Effector memory CD4-positive, alpha-beta T cell (primary cell): Measurements from ENCODE around the gene KY.

Experiments used
- DNase-seq, 3 donors: peaks; one replicate each; pipeline ENCODE4 v3.0.0-alpha.2; 2020
- H3K27ac ChIP-seq: 2 replicates; pipeline ENCODE4 v1.7.0; 2013; ENCODE audit warnings: mild to moderate bottlenecking, low read length, moderate library complexity; ENCODE audit not compliant: insufficient read depth, poor library complexity, severe bottlenecking
- H3K27me3 ChIP-seq: replicated peaks from 2 replicates; pipeline ENCODE4 v1.7.0; 2013; ENCODE audit warnings: mild to moderate bottlenecking, low read length; ENCODE audit not compliant: insufficient read depth, control insufficient read depth, poor library complexity, severe bottlenecking
- H3K36me3 ChIP-seq: 2 replicates; pipeline ENCODE4 v1.7.0; 2013; ENCODE audit warnings: mild to moderate bottlenecking, low read length, moderate library complexity; ENCODE audit not compliant: control insufficient read depth, insufficient read depth
- H3K4me1 ChIP-seq: 2 replicates; pipeline ENCODE4 v1.7.0; 2013; ENCODE audit warnings: low read length, mild to moderate bottlenecking; ENCODE audit not compliant: control insufficient read depth, insufficient read depth, poor library complexity, severe bottlenecking
- H3K4me3 ChIP-seq: 2 replicates; pipeline ENCODE4 v1.7.0; 2013; ENCODE audit warnings: low read length, low read depth, mild to moderate bottlenecking; ENCODE audit not compliant: insufficient read depth, poor library complexity, severe bottlenecking
- H3K9me3 ChIP-seq: 2 replicates; pipeline ENCODE4 v1.7.0; 2013; ENCODE audit warnings: mild to moderate bottlenecking, low read length, moderate library complexity; ENCODE audit not compliant: control insufficient read depth

KY gene

GRCh38 chr3:134621854-134622253, 29.0 kb downstream of the KY start:
- no peaks in the 10 kb centered on the region for H3K9me3 ChIP-seq
- H3K4me3 ChIP-seq = no peak overlapping the region
- H3K27ac ChIP-seq = no peak overlapping the region
- DNase-seq = no peak
- H3K36me3 ChIP-seq = no peaks in the 10 kb centered on the region
- no peaks in the 10 kb centered on the region for H3K4me1 ChIP-seq
- no peaks in the 10 kb centered on the region for H3K27me3 ChIP-seq

- Histone ChIP-seq H3K4me1 (no peaks in the 10 kb centered on the region), H3K36me3 (no peaks in the 10 kb centered on the region)
- no peak for DNase-seq
These were observed 30.2 kb downstream of the KY start for GRCh38 chr3:134620476-134621115.

GRCh38 chr3:134619884-134620445, 30.9 kb downstream of the KY start:
- Histone ChIP-seq H3K27me3 (no peaks in the 10 kb centered on the region), H3K4me1 (no peaks in the 10 kb centered on the region), H3K27ac (no peak overlapping the region), H3K4me3 (no peak overlapping the region), H3K36me3 (no peaks in the 10 kb centered on the region), H3K9me3 (no peaks in the 10 kb centered on the region)
- DNase-seq = no peak

More at GRCh38 chr3:134620476-134621115, 30.2 kb downstream of the KY start:
- Histone ChIP-seq H3K4me3 (no peak overlapping the region), H3K9me3 (no peaks in the 10 kb centered on the region), H3K27ac (no peak overlapping the region), H3K27me3 (no peaks in the 10 kb centered on the region)

- Histone ChIP-seq H3K4me1 (no peaks in the 10 kb centered on the region), H3K9me3 (no peaks in the 10 kb centered on the region), H3K4me3 (no peak overlapping the region), H3K27me3 (no peaks in the 10 kb centered on the region), H3K27ac (no peak overlapping the region), H3K36me3 (no peaks in the 10 kb centered on the region)
- no peak for DNase-seq
These were observed 31.6 kb downstream of the KY start for GRCh38 chr3:134619301-134619615.

- Histone ChIP-seq H3K4me1 (no peaks in the 10 kb centered on the region), H3K4me3 (no peak overlapping the region)
These were observed 32.1 kb downstream of the KY start for GRCh38 chr3:134618478-134619300.

GRCh38 chr3:134617608-134618477, 33.0 kb downstream of the KY start:
- H3K27me3 ChIP-seq = no peaks in the 10 kb centered on the region
- H3K27ac ChIP-seq = no peak overlapping the region
- H3K36me3 ChIP-seq = no peaks in the 10 kb centered on the region
- no peaks in the 10 kb centered on the region for H3K4me1 ChIP-seq
- H3K9me3 ChIP-seq = no peaks in the 10 kb centered on the region
- DNase-seq = no peak
- H3K4me3 ChIP-seq = no peak overlapping the region

More at GRCh38 chr3:134618478-134619300, 32.1 kb downstream of the KY start:
- no peak overlapping the region for H3K27ac ChIP-seq
- no peak for DNase-seq
- H3K36me3 ChIP-seq = no peaks in the 10 kb centered on the region
- H3K9me3 ChIP-seq = no peaks in the 10 kb centered on the region
- H3K27me3 ChIP-seq = no peaks in the 10 kb centered on the region

- Histone ChIP-seq H3K27me3 (no peaks in the 10 kb centered on the region), H3K27ac (no peak overlapping the region), H3K4me1 (no peaks in the 10 kb centered on the region), H3K9me3 (no peaks in the 10 kb centered on the region), H3K36me3 (no peaks in the 10 kb centered on the region), H3K4me3 (no peak overlapping the region)
- no peak for DNase-seq
These were observed 35.1 kb downstream of the KY start for GRCh38 chr3:134615743-134616142.

GRCh38 chr3:134614955-134615354, 35.9 kb downstream of the KY start:
- Histone ChIP-seq H3K9me3 (no peaks in the 10 kb centered on the region), H3K27ac (no peak overlapping the region), H3K36me3 (no peaks in the 10 kb centered on the region), H3K4me1 (no peaks in the 10 kb centered on the region), H3K27me3 (no peaks in the 10 kb centered on the region), H3K4me3 (no peak overlapping the region)
- no peak for DNase-seq

GRCh38 chr3:134613006-134613520, 37.8 kb downstream of the KY start:
- Histone ChIP-seq H3K36me3 (no peaks in the 10 kb centered on the region), H3K27ac (no peak overlapping the region), H3K27me3 (no peaks in the 10 kb centered on the region), H3K4me1 (no peaks in the 10 kb centered on the region), H3K9me3 (no peaks in the 10 kb centered on the region), H3K4me3 (no peak overlapping the region)
- no peak for DNase-seq
